ENCODE measurements around the gene POLR3A. TPM values are rescaled to one million over a fixed set of nuclear protein-coding genes. Genes with fewer than 3 reads are reported as not detected.

The POLR3A gene
- total RNA-seq, 1 experiment from 2014 or later = 8.3 TPM

GRCh38 chr10:77977934-77978333 lies 51.4 kb downstream of the POLR3A start:
- no peak for DNase-seq (ENCODE audit: low read depth)

GRCh38 chr10:77977016-77977415 lies 52.3 kb downstream of the POLR3A start:
- no peak for DNase-seq (ENCODE audit: low read depth)

- DNase-seq (ENCODE audit: low read depth) = no peak
These were observed 54.1 kb downstream of the POLR3A start for GRCh38 chr10:77975086-77975666.

- peak; percentile 28 for DNase-seq (ENCODE audit: low read depth)
These were observed 54.8 kb downstream of the POLR3A start for GRCh38 chr10:77974396-77975074.

GRCh38 chr10:77973276-77973675 lies 56.0 kb downstream of the POLR3A start:
- DNase-seq (ENCODE audit: low read depth) = no peak

- DNase-seq (ENCODE audit: low read depth) = no peak
These were observed 57.2 kb downstream of the POLR3A start for GRCh38 chr10:77972148-77972547.

- DNase-seq (ENCODE audit: low read depth) = no peak
These were observed 57.5 kb downstream of the POLR3A start for GRCh38 chr10:77971804-77972144.

- DNase-seq (ENCODE audit: low read depth) = peak; percentile 44
These were observed 58.2 kb downstream of the POLR3A start for GRCh38 chr10:77970869-77971803.

GRCh38 chr10:77969114-77969513 lies 60.2 kb downstream of the POLR3A start:
- no peak for DNase-seq (ENCODE audit: low read depth)

GRCh38 chr10:77967611-77968022 lies 61.7 kb downstream of the POLR3A start:
- no peak for DNase-seq (ENCODE audit: low read depth)

- DNase-seq (ENCODE audit: low read depth) = peak; percentile 35
These were observed 64.0 kb downstream of the POLR3A start for GRCh38 chr10:77965294-77965693.

GRCh38 chr10:77964811-77965210 lies 64.5 kb downstream of the POLR3A start:
- no peak for DNase-seq (ENCODE audit: low read depth)

- DNase-seq (ENCODE audit: low read depth) = no peak
These were observed 65.4 kb downstream of the POLR3A start for GRCh38 chr10:77963901-77964300.

GRCh38 chr10:77962350-77963146 lies 66.8 kb downstream of the POLR3A start:
- DNase-seq (ENCODE audit: low read depth) = no peak

- DNase-seq (ENCODE audit: low read depth) = peak; percentile 11
These were observed 67.6 kb downstream of the POLR3A start for GRCh38 chr10:77961668-77962067.

GRCh38 chr10:77960829-77961329 lies 68.4 kb downstream of the POLR3A start:
- no peak for DNase-seq (ENCODE audit: low read depth)

- DNase-seq (ENCODE audit: low read depth) = no peak
These were observed 69.3 kb downstream of the POLR3A start for GRCh38 chr10:77959887-77960455.

- DNase-seq (ENCODE audit: low read depth) = no peak
These were observed 69.9 kb downstream of the POLR3A start for GRCh38 chr10:77959384-77959783.

- no peak for DNase-seq (ENCODE audit: low read depth)
These were observed 74.2 kb downstream of the POLR3A start for GRCh38 chr10:77955136-77955535.

- peak; percentile 86 for DNase-seq (ENCODE audit: low read depth)
These were observed 80.1 kb downstream of the POLR3A start for GRCh38 chr10:77949167-77949566.

- DNase-seq (ENCODE audit: low read depth) = peak; percentile 17
These were observed 83.2 kb downstream of the POLR3A start for GRCh38 chr10:77946084-77946483.

Measured in Daoy (cell line).